ENCODE data around the gene PPP2R2B.

DNA sequence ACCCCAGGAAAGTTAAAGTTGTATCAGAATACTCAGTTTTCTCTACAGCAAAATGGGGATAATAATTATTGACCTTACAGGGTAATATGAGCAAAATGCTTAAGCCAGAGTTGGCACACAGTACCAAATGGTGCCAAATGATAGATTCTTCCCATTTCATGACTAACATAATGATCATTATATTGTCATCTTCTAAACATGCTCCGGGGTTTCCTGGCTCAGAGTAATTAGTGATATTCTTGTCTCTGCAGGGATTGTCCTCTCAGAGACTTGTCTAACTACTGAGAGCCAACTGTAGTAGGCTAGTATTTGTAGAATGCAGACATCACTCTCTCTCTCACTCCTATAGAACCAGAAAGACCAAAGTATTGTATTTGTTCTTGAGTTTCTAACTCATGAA lies 25.2 kb upstream of the PPP2R2B start:
- TF ChIP-seq, protein P1, sequence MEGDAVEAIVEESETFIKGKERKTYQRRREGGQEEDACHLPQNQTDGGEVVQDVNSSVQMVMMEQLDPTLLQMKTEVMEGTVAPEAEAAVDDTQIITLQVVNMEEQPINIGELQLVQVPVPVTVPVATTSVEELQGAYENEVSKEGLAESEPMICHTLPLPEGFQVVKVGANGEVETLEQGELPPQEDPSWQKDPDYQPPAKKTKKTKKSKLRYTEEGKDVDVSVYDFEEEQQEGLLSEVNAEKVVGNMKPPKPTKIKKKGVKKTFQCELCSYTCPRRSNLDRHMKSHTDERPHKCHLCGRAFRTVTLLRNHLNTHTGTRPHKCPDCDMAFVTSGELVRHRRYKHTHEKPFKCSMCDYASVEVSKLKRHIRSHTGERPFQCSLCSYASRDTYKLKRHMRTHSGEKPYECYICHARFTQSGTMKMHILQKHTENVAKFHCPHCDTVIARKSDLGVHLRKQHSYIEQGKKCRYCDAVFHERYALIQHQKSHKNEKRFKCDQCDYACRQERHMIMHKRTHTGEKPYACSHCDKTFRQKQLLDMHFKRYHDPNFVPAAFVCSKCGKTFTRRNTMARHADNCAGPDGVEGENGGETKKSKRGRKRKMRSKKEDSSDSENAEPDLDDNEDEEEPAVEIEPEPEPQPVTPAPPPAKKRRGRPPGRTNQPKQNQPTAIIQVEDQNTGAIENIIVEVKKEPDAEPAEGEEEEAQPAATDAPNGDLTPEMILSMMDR (optimal IDR thresholded peaks at IDR 0.05 in 1 of 3, IDR thresholded peaks at IDR 0.05 in 1 of 3, conservative IDR thresholded peaks at IDR 0.05 in 1 of 3; ENCODE audit: extremely low read depth in 1 of 3, insufficient read depth in 2 of 3, low read length in 3 of 3): no peak
- no peak for TF ChIP-seq EZH2 (IDR thresholded peaks at IDR 0.05; ENCODE audit: low read length)
